T-cell (primary cell): Measurements from ENCODE around the gene TAS2R5. TPM values are rescaled to one million over a fixed set of nuclear protein-coding genes. Genes with fewer than 3 reads are reported as not detected.
"Not testable (repeated sequence)": the region's sequence is repeated elsewhere in the genome, so short reads cannot be mapped to it uniquely, and the experiment has no call there.

ENCODE experiments used
- ATAC-seq, 4 experiments: fragments of 200-7000 bp in 3 of 4; fragments of 150-1000 bp in 1 of 4; cut with Tn5 transposase; replicated peaks in 1 of 4; 1 replicate in 3 of 4; 2 replicates in 1 of 4; pipeline ENCODE4 v1.10.0; 2021; ENCODE audit warnings: moderate library complexity in 3 of 4, mild to moderate bottlenecking in 2 of 4, moderate number of reproducible peaks in 1 of 4
- CTCF ChIA-PET, 2 donors: fragments of 300-600 bp; sonication (Branson Sonifier 250); formaldehyde crosslinking; loops; one replicate each; lab custom pipeline; 2022; ENCODE audit warnings: antibody characterized with exemption in 2 of 2; lab: Charles Lee
- POLR2A ChIA-PET, 2 donors: fragments of 300-600 bp; sonication (Branson Sonifier 250); formaldehyde crosslinking; loops; one replicate each; lab custom pipeline; 2022; ENCODE audit warnings: antibody characterized with exemption in 2 of 2; lab: Charles Lee
- DNase-seq, 35 experiments: peaks; one replicate each; pipeline versions ENCODE4 v3.0.0 to v3.0.0-alpha.2; 2013 to 2023
- H3K27ac ChIP-seq: one replicate; pipeline ENCODE4 v1.5.1; 2013; ENCODE audit warnings: low read length
- H3K27me3 ChIP-seq, 2 experiments: replicated peaks in 1 of 2; 1 replicate in 1 of 2; 2 replicates in 1 of 2; pipeline versions ENCODE4 v1.6.1 to v1.7.0; 2013; ENCODE audit warnings: low read length in 1 of 2, mixed read lengths in 1 of 2; ENCODE audit not compliant: control insufficient read depth in 2 of 2, insufficient read depth in 2 of 2; ENCODE audit errors: extremely low read depth in 1 of 2
- H3K36me3 ChIP-seq, 2 donors: 1 replicate in 1 of 2; 2 replicates in 1 of 2; pipeline versions ENCODE4 v1.6.1 to v1.7.0; 2013; ENCODE audit warnings: low read length in 1 of 2; ENCODE audit not compliant: control insufficient read depth in 2 of 2, insufficient read depth in 1 of 2; ENCODE audit errors: extremely low read depth in 1 of 2
- H3K4me1 ChIP-seq, 2 experiments: 1 replicate in 1 of 2; 2 replicates in 1 of 2; pipeline versions ENCODE4 v1.6.1 to v1.7.0; 2013; ENCODE audit warnings: low read length in 2 of 2, mixed read lengths in 1 of 2; ENCODE audit not compliant: insufficient read depth in 2 of 2, control insufficient read depth in 1 of 2; ENCODE audit errors: extremely low read depth in 1 of 2
- H3K4me3 ChIP-seq, 2 donors: 1 replicate in 1 of 2; 2 replicates in 1 of 2; pipeline versions ENCODE4 v1.5.1 to v1.7.0; 2013; ENCODE audit warnings: mild to moderate bottlenecking in 2 of 2, low read length in 1 of 2, moderate library complexity in 1 of 2; ENCODE audit not compliant: control insufficient read depth in 1 of 2; ENCODE audit errors: extremely low read depth in 1 of 2
- H3K9me3 ChIP-seq: 2 replicates; pipeline ENCODE4 v1.7.0; 2013
- H3K27ac Mint-ChIP-seq, 2 donors: one replicate each; pipeline ENCODE4 v1.8.0; 2020 to 2021; ENCODE audit warnings: mild to moderate bottlenecking in 2 of 2, mixed read lengths in 2 of 2
- H3K27me3 Mint-ChIP-seq, 2 donors: one replicate each; pipeline ENCODE4 v1.8.0; 2021 to 2022; ENCODE audit warnings: mixed read lengths in 2 of 2
- H3K36me3 Mint-ChIP-seq: one replicate; pipeline ENCODE4 v1.8.0; 2021; ENCODE audit warnings: mixed read lengths
- H3K4me1 Mint-ChIP-seq, 3 donors: one replicate each; pipeline ENCODE4 v1.8.0; 2020 to 2022; ENCODE audit warnings: mixed read lengths in 3 of 3, mild to moderate bottlenecking in 1 of 3
- H3K4me3 Mint-ChIP-seq, 3 donors: one replicate each; pipeline ENCODE4 v1.8.0; 2020 to 2022; ENCODE audit warnings: mild to moderate bottlenecking in 3 of 3, mixed read lengths in 3 of 3, moderate library complexity in 3 of 3
- H3K9me3 Mint-ChIP-seq, 3 donors: one replicate each; pipeline ENCODE4 v1.8.0; 2020 to 2022; ENCODE audit warnings: mixed read lengths in 3 of 3
- WGBS: methylation state at CpG from one replicate; pipeline ENCODE4 v1.1.5; 2013; ENCODE audit warnings: missing lambda C conversion rate; ENCODE audit not compliant: insufficient coverage; 5-methylcytosine and 5-hydroxymethylcytosine counted together
- total RNA-seq, 35 experiments: library from RNA in 6 of 35; stranded (reverse) in 6 of 35; fragments of 120-200 nt in 1 of 35; gene quantifications; one replicate each; pipeline versions ENCODE4 v1.2.1 to v1.2.4 and lab custom pipeline; 2013 to 2026

Gene TAS2R5
- total RNA-seq, 5 donors from 2014 or later (not counting 1 experiment from before 2014, with no cell fraction given) = 2.1 to 3.5 (median 3.3) TPM

- H3K36me3 Mint-ChIP-seq = peaks cover 46% of the 10 kb centered on the region
- WGBS = no CpG with 5 or more reads among the region's 2 CpGs
- Histone ChIP-seq H3K4me3 (no peak overlapping the region), H3K36me3 (peaks cover 4 to 8% of the 10 kb centered on the region in 2 donors), H3K27me3 (no peaks in the 10 kb centered on the region), H3K9me3 (no peaks in the 10 kb centered on the region), H3K27ac (no peak overlapping the region), H3K4me1 (no peaks in the 10 kb centered on the region)
- no peaks in the 10 kb centered on the region for H3K9me3 Mint-ChIP-seq
- no peak overlapping the region for H3K4me3 Mint-ChIP-seq
- H3K27me3 Mint-ChIP-seq = no peaks in the 10 kb centered on the region
- DNase-seq (no peak), ATAC-seq (no peak)
- no peaks in the 10 kb centered on the region for H3K4me1 Mint-ChIP-seq
- POLR2A ChIA-PET = interaction anchor here in 1 of 2 donors (0.6 kb wide), 1 partner anchor 282 kb away, joined by 3 read pairs; no protein-coding TSS in a partner anchor
- H3K27ac Mint-ChIP-seq = no peak overlapping the region
- CTCF ChIA-PET = no interaction called here
These were observed 2.5 kb downstream of the TAS2R5 start for GRCh38 chr7:141792526-141792925.

GRCh38 chr7:141820067-141820466 is 30.1 kb downstream of the TAS2R5 start:
- H3K9me3 ChIP-seq = peaks cover 10% of the 10 kb centered on the region
- WGBS = no CpG with 5 or more reads among the region's 1 CpG
- no peak overlapping the region for H3K4me3 Mint-ChIP-seq
- H3K4me3 ChIP-seq = no peak overlapping the region
- no peaks in the 10 kb centered on the region for H3K27me3 Mint-ChIP-seq
- H3K9me3 Mint-ChIP-seq = peaks cover 31 to 56% (median 48%) of the 10 kb centered on the region in 3 donors
- no peak overlapping the region for H3K27ac Mint-ChIP-seq
- no peaks in the 10 kb centered on the region for H3K4me1 Mint-ChIP-seq
- H3K36me3 Mint-ChIP-seq = peaks cover 50% of the 10 kb centered on the region
- no peak overlapping the region for H3K27ac ChIP-seq
- H3K36me3 ChIP-seq = no peaks in the 10 kb centered on the region
- ChIA-PET POLR2A (no interaction called here), CTCF (no interaction called here)
- H3K4me1 ChIP-seq = no peaks in the 10 kb centered on the region
- ATAC-seq = no peak
- H3K27me3 ChIP-seq = no peaks in the 10 kb centered on the region
- DNase-seq = no peak

- Mint-ChIP-seq H3K36me3 (peaks cover 53% of the 10 kb centered on the region), H3K9me3 (peaks cover 31 to 56% (median 46%) of the 10 kb centered on the region in 3 donors)
- ATAC-seq, H3K4me1 ChIP-seq, POLR2A ChIA-PET, H3K4me3 Mint-ChIP-seq, H3K27me3 ChIP-seq, CTCF ChIA-PET, H3K36me3 ChIP-seq, H3K27ac ChIP-seq, DNase-seq, H3K4me1 Mint-ChIP-seq, H3K4me3 ChIP-seq, H3K27ac Mint-ChIP-seq, H3K27me3 Mint-ChIP-seq: not testable (repeated sequence)
- peaks cover 10% of the 10 kb centered on the region for H3K9me3 ChIP-seq
These were observed 32.4 kb downstream of the TAS2R5 start for GRCh38 chr7:141822432-141822831.

GRCh38 chr7:141837683-141838082 is 47.7 kb downstream of the TAS2R5 start:
- CTCF ChIA-PET = no interaction called here
- H3K9me3 Mint-ChIP-seq = no peaks in the 10 kb centered on the region
- Histone ChIP-seq H3K4me1 (no peaks in the 10 kb centered on the region), H3K4me3 (no peak overlapping the region), H3K9me3 (no peaks in the 10 kb centered on the region), H3K27ac (no peak overlapping the region), H3K36me3 (no peaks in the 10 kb centered on the region), H3K27me3 (peaks cover 0 to 3% of the 10 kb centered on the region in 2 experiments)
- POLR2A ChIA-PET = no interaction called here
- no peaks in the 10 kb centered on the region for H3K4me1 Mint-ChIP-seq
- DNase-seq = no peak
- no peaks in the 10 kb centered on the region for H3K27me3 Mint-ChIP-seq
- no peak for ATAC-seq
- H3K36me3 Mint-ChIP-seq = peaks cover 3% of the 10 kb centered on the region
- H3K27ac Mint-ChIP-seq = no peak overlapping the region
- 69% methylated on average over 1 of the region's 5 CpGs for WGBS
- H3K4me3 Mint-ChIP-seq = no peak overlapping the region

- H3K4me3 ChIP-seq = no peak overlapping the region
- ChIA-PET CTCF (no interaction called here), POLR2A (no interaction called here)
- Mint-ChIP-seq H3K9me3 (no peaks in the 10 kb centered on the region), H3K4me1 (no peaks in the 10 kb centered on the region), H3K27ac (no peak overlapping the region), H3K27me3 (no peaks in the 10 kb centered on the region), H3K36me3 (peaks cover 3% of the 10 kb centered on the region), H3K4me3 (no peak overlapping the region)
- no peaks in the 10 kb centered on the region for H3K9me3 ChIP-seq
- WGBS = no CpG with 5 or more reads among the region's 1 CpG
- H3K4me1 ChIP-seq = no peaks in the 10 kb centered on the region
- H3K27me3 ChIP-seq = peaks cover 0 to 3% of the 10 kb centered on the region in 2 experiments
- H3K27ac ChIP-seq = no peak overlapping the region
- no peak for DNase-seq
- no peaks in the 10 kb centered on the region for H3K36me3 ChIP-seq
- no peak for ATAC-seq
These were observed 48.6 kb downstream of the TAS2R5 start for GRCh38 chr7:141838581-141838980.

GRCh38 chr7:141839256-141839655 is 49.2 kb downstream of the TAS2R5 start:
- H3K4me1 ChIP-seq = no peaks in the 10 kb centered on the region
- no peaks in the 10 kb centered on the region for H3K4me1 Mint-ChIP-seq
- no peak overlapping the region for H3K27ac ChIP-seq
- no peaks in the 10 kb centered on the region for H3K27me3 Mint-ChIP-seq
- WGBS = 43% methylated on average over 1 of the region's 4 CpGs
- H3K4me3 Mint-ChIP-seq = no peak overlapping the region
- H3K4me3 ChIP-seq = no peak overlapping the region
- no peaks in the 10 kb centered on the region for H3K9me3 ChIP-seq
- H3K36me3 ChIP-seq = no peaks in the 10 kb centered on the region
- peaks cover 0 to 3% of the 10 kb centered on the region in 2 experiments for H3K27me3 ChIP-seq
- POLR2A ChIA-PET = no interaction called here
- H3K27ac Mint-ChIP-seq = no peak overlapping the region
- peaks cover 3% of the 10 kb centered on the region for H3K36me3 Mint-ChIP-seq
- CTCF ChIA-PET = no interaction called here
- DNase-seq (no peak), ATAC-seq (no peak)
- H3K9me3 Mint-ChIP-seq = no peaks in the 10 kb centered on the region

- H3K9me3 Mint-ChIP-seq = no peaks in the 10 kb centered on the region
- H3K4me3 Mint-ChIP-seq = no peak overlapping the region
- H3K27ac ChIP-seq = no peak overlapping the region
- H3K4me3 ChIP-seq = no peak overlapping the region
- CTCF ChIA-PET = no interaction called here
- H3K27me3 ChIP-seq = peaks cover 0 to 3% of the 10 kb centered on the region in 2 experiments
- no peaks in the 10 kb centered on the region for H3K36me3 ChIP-seq
- H3K36me3 Mint-ChIP-seq = peaks cover under 1% of the 10 kb centered on the region
- no peaks in the 10 kb centered on the region for H3K9me3 ChIP-seq
- H3K27ac Mint-ChIP-seq = no peak overlapping the region
- WGBS = 100% methylated on average over 3 of the region's 5 CpGs
- H3K27me3 Mint-ChIP-seq = no peaks in the 10 kb centered on the region
- ATAC-seq = no peak
- H3K4me1 ChIP-seq = no peaks in the 10 kb centered on the region
- no peaks in the 10 kb centered on the region for H3K4me1 Mint-ChIP-seq
- POLR2A ChIA-PET = no interaction called here
- no peak for DNase-seq
These were observed 50.7 kb downstream of the TAS2R5 start for GRCh38 chr7:141840708-141841107.
